ENCODE data around the gene OGFR.
A peak's percentile ranks its signal among the peaks of the same experiment; 100 is the strongest.

OGFR gene

GRCh38 chr20:62804627-62805154 lies at the start of gene OGFR:
Gene OGFR, plus strand, starts transcription at chr20:62804835. Its CDS starts 25 bp downstream, at chr20:62804860.
- Histone ChIP-seq H3K27me3 (ENCODE audit: control insufficient read depth, insufficient read depth, low read length) (peaks cover 8% of the 10 kb centered on the region), H3K4me1 (ENCODE audit: control insufficient read depth, low read depth, low read length) (no peaks in the 10 kb centered on the region), H3K36me3 (ENCODE audit: control insufficient read depth, low read depth, low read length) (peaks cover 18% of the 10 kb centered on the region), H3K9ac (ENCODE audit: low read length) (no peak within 1 kb of the TSS), H3K9me3 (ENCODE audit: control insufficient read depth, low read depth, low read length) (no peaks in the 10 kb centered on the region), H3K4me3 (ENCODE audit: low read length) (peak within 1 kb of the TSS; percentile 66), H3K27ac (ENCODE audit: low read length) (no peak within 1 kb of the TSS)

GRCh38 chr20:62754991-62755356 lies 49.7 kb upstream of the OGFR start:
- H3K4me1 ChIP-seq (ENCODE audit: control insufficient read depth, low read depth, low read length) = no peaks in the 10 kb centered on the region
- H3K9ac ChIP-seq (ENCODE audit: low read length) = no peak overlapping the region
- H3K27me3 ChIP-seq (ENCODE audit: control insufficient read depth, insufficient read depth, low read length) = peaks cover 9% of the 10 kb centered on the region
- H3K9me3 ChIP-seq (ENCODE audit: control insufficient read depth, low read depth, low read length) = no peaks in the 10 kb centered on the region
- no peak overlapping the region for H3K4me3 ChIP-seq (ENCODE audit: low read length)
- no peak overlapping the region for H3K27ac ChIP-seq (ENCODE audit: low read length)
- H3K36me3 ChIP-seq (ENCODE audit: control insufficient read depth, low read depth, low read length) = no peaks in the 10 kb centered on the region

GRCh38 chr20:62755817-62756724 lies 48.6 kb upstream of the OGFR start:
- no peaks in the 10 kb centered on the region for H3K36me3 ChIP-seq (ENCODE audit: control insufficient read depth, low read depth, low read length)
- H3K9me3 ChIP-seq (ENCODE audit: control insufficient read depth, low read depth, low read length) = no peaks in the 10 kb centered on the region
- H3K4me1 ChIP-seq (ENCODE audit: control insufficient read depth, low read depth, low read length) = no peaks in the 10 kb centered on the region
- no peak overlapping the region for H3K27ac ChIP-seq (ENCODE audit: low read length)
- H3K27me3 ChIP-seq (ENCODE audit: control insufficient read depth, insufficient read depth, low read length) = peaks cover 9% of the 10 kb centered on the region
- H3K9ac ChIP-seq (ENCODE audit: low read length) = no peak overlapping the region
- H3K4me3 ChIP-seq (ENCODE audit: low read length) = no peak overlapping the region

GRCh38 chr20:62758226-62758912 lies 46.3 kb upstream of the OGFR start:
- no peaks in the 10 kb centered on the region for H3K9me3 ChIP-seq (ENCODE audit: control insufficient read depth, low read depth, low read length)
- no peak overlapping the region for H3K27ac ChIP-seq (ENCODE audit: low read length)
- H3K9ac ChIP-seq (ENCODE audit: low read length) = no peak overlapping the region
- peaks cover 4% of the 10 kb centered on the region for H3K27me3 ChIP-seq (ENCODE audit: control insufficient read depth, insufficient read depth, low read length)
- H3K36me3 ChIP-seq (ENCODE audit: control insufficient read depth, low read depth, low read length) = no peaks in the 10 kb centered on the region
- no peaks in the 10 kb centered on the region for H3K4me1 ChIP-seq (ENCODE audit: control insufficient read depth, low read depth, low read length)
- no peak overlapping the region for H3K4me3 ChIP-seq (ENCODE audit: low read length)

- Histone ChIP-seq H3K9me3 (ENCODE audit: control insufficient read depth, low read depth, low read length) (no peaks in the 10 kb centered on the region), H3K27ac (ENCODE audit: low read length) (no peak overlapping the region), H3K4me3 (ENCODE audit: low read length) (no peak overlapping the region), H3K27me3 (ENCODE audit: control insufficient read depth, insufficient read depth, low read length) (peaks cover 4% of the 10 kb centered on the region), H3K9ac (ENCODE audit: low read length) (no peak overlapping the region), H3K36me3 (ENCODE audit: control insufficient read depth, low read depth, low read length) (no peaks in the 10 kb centered on the region), H3K4me1 (ENCODE audit: control insufficient read depth, low read depth, low read length) (no peaks in the 10 kb centered on the region)
Observed at GRCh38 chr20:62759981-62760431, 44.6 kb upstream of the OGFR start.

- no peak overlapping the region for H3K9ac ChIP-seq (ENCODE audit: low read length)
- no peaks in the 10 kb centered on the region for H3K9me3 ChIP-seq (ENCODE audit: control insufficient read depth, low read depth, low read length)
- H3K4me3 ChIP-seq (ENCODE audit: low read length) = no peak overlapping the region
- peaks cover 4% of the 10 kb centered on the region for H3K27me3 ChIP-seq (ENCODE audit: control insufficient read depth, insufficient read depth, low read length)
- H3K4me1 ChIP-seq (ENCODE audit: control insufficient read depth, low read depth, low read length) = no peaks in the 10 kb centered on the region
- no peaks in the 10 kb centered on the region for H3K36me3 ChIP-seq (ENCODE audit: control insufficient read depth, low read depth, low read length)
- no peak overlapping the region for H3K27ac ChIP-seq (ENCODE audit: low read length)
Observed at GRCh38 chr20:62760471-62760855, 44.2 kb upstream of the OGFR start.

- peaks cover 4% of the 10 kb centered on the region for H3K27me3 ChIP-seq (ENCODE audit: control insufficient read depth, insufficient read depth, low read length)
- no peaks in the 10 kb centered on the region for H3K9me3 ChIP-seq (ENCODE audit: control insufficient read depth, low read depth, low read length)
- no peak overlapping the region for H3K27ac ChIP-seq (ENCODE audit: low read length)
- no peak overlapping the region for H3K9ac ChIP-seq (ENCODE audit: low read length)
- no peak overlapping the region for H3K4me3 ChIP-seq (ENCODE audit: low read length)
- no peaks in the 10 kb centered on the region for H3K4me1 ChIP-seq (ENCODE audit: control insufficient read depth, low read depth, low read length)
- H3K36me3 ChIP-seq (ENCODE audit: control insufficient read depth, low read depth, low read length) = no peaks in the 10 kb centered on the region
Observed at GRCh38 chr20:62760856-62761758, 43.5 kb upstream of the OGFR start.

GRCh38 chr20:62761759-62762131 lies 42.9 kb upstream of the OGFR start:
- Histone ChIP-seq H3K9ac (ENCODE audit: low read length) (no peak overlapping the region), H3K36me3 (ENCODE audit: control insufficient read depth, low read depth, low read length) (no peaks in the 10 kb centered on the region), H3K9me3 (ENCODE audit: control insufficient read depth, low read depth, low read length) (no peaks in the 10 kb centered on the region), H3K27me3 (ENCODE audit: control insufficient read depth, insufficient read depth, low read length) (peaks cover 4% of the 10 kb centered on the region), H3K4me3 (ENCODE audit: low read length) (no peak overlapping the region), H3K27ac (ENCODE audit: low read length) (no peak overlapping the region), H3K4me1 (ENCODE audit: control insufficient read depth, low read depth, low read length) (no peaks in the 10 kb centered on the region)

GRCh38 chr20:62762376-62762775 lies 42.3 kb upstream of the OGFR start:
- Histone ChIP-seq H3K27ac (ENCODE audit: low read length) (no peak overlapping the region), H3K27me3 (ENCODE audit: control insufficient read depth, insufficient read depth, low read length) (peaks cover 3% of the 10 kb centered on the region), H3K9ac (ENCODE audit: low read length) (no peak overlapping the region), H3K36me3 (ENCODE audit: control insufficient read depth, low read depth, low read length) (no peaks in the 10 kb centered on the region), H3K4me3 (ENCODE audit: low read length) (no peak overlapping the region), H3K9me3 (ENCODE audit: control insufficient read depth, low read depth, low read length) (no peaks in the 10 kb centered on the region), H3K4me1 (ENCODE audit: control insufficient read depth, low read depth, low read length) (no peaks in the 10 kb centered on the region)

- Histone ChIP-seq H3K27ac (ENCODE audit: low read length) (no peak overlapping the region), H3K4me3 (ENCODE audit: low read length) (no peak overlapping the region), H3K9me3 (ENCODE audit: control insufficient read depth, low read depth, low read length) (no peaks in the 10 kb centered on the region), H3K36me3 (ENCODE audit: control insufficient read depth, low read depth, low read length) (no peaks in the 10 kb centered on the region), H3K9ac (ENCODE audit: low read length) (no peak overlapping the region), H3K4me1 (ENCODE audit: control insufficient read depth, low read depth, low read length) (no peaks in the 10 kb centered on the region), H3K27me3 (ENCODE audit: control insufficient read depth, insufficient read depth, low read length) (no peaks in the 10 kb centered on the region)
Observed at GRCh38 chr20:62762801-62763368, 41.8 kb upstream of the OGFR start.

- Histone ChIP-seq H3K9ac (ENCODE audit: low read length) (no peak overlapping the region), H3K36me3 (ENCODE audit: control insufficient read depth, low read depth, low read length) (no peaks in the 10 kb centered on the region), H3K27me3 (ENCODE audit: control insufficient read depth, insufficient read depth, low read length) (no peaks in the 10 kb centered on the region), H3K4me1 (ENCODE audit: control insufficient read depth, low read depth, low read length) (no peaks in the 10 kb centered on the region), H3K9me3 (ENCODE audit: control insufficient read depth, low read depth, low read length) (no peaks in the 10 kb centered on the region), H3K27ac (ENCODE audit: low read length) (no peak overlapping the region), H3K4me3 (ENCODE audit: low read length) (no peak overlapping the region)
Observed at GRCh38 chr20:62763404-62763803, 41.2 kb upstream of the OGFR start.

Data from iPS-18a (cell line).